Endodermal cell (in vitro differentiated cells): Measurements from ENCODE around the gene LONP2. TPM values are rescaled to one million over a fixed set of nuclear protein-coding genes. Genes with fewer than 3 reads are reported as not detected.

Experiments
- DNase-seq: peaks from one replicate; pipeline ENCODE4 v3.0.0-alpha.2; 2017
- H3K27ac ChIP-seq: 2 replicates; pipeline ENCODE4 v1.5.1; 2013; ENCODE audit warnings: mild to moderate bottlenecking, low read depth, low read length, moderate library complexity
- H3K27me3 ChIP-seq: 2 replicates; pipeline ENCODE4 v1.6.1; 2013; ENCODE audit warnings: mild to moderate bottlenecking, low read length, moderate library complexity; ENCODE audit not compliant: insufficient read depth, control insufficient read depth, poor library complexity, severe bottlenecking
- H3K36me3 ChIP-seq: 2 replicates; pipeline ENCODE4 v1.7.0; 2013; ENCODE audit warnings: mild to moderate bottlenecking, low read length, moderate library complexity; ENCODE audit not compliant: control insufficient read depth, insufficient read depth
- H3K4me1 ChIP-seq: one replicate; pipeline ENCODE4 v1.7.0; 2013; ENCODE audit warnings: low read length; ENCODE audit not compliant: control insufficient read depth, insufficient read depth
- H3K4me3 ChIP-seq: 2 replicates; pipeline ENCODE4 v1.5.1; 2013; ENCODE audit warnings: mild to moderate bottlenecking, low read length, moderate library complexity
- H3K9ac ChIP-seq: 2 replicates; pipeline ENCODE4 v1.6.1; 2013; ENCODE audit warnings: mild to moderate bottlenecking, low read length, moderate library complexity; ENCODE audit not compliant: poor library complexity, severe bottlenecking; ENCODE audit errors: extremely low read depth
- H3K9me3 ChIP-seq: 2 replicates; pipeline ENCODE4 v1.6.1; 2013; ENCODE audit warnings: mild to moderate bottlenecking, low read length, moderate library complexity; ENCODE audit not compliant: control insufficient read depth
- H3K27ac Mint-ChIP-seq: 2 replicates; pipeline ENCODE4 v1.8.0; 2020; ENCODE audit warnings: mixed read lengths
- H3K27me3 Mint-ChIP-seq: 2 replicates; pipeline ENCODE4 v1.8.0; 2021; ENCODE audit warnings: mild to moderate bottlenecking, mixed read lengths; ENCODE audit not compliant: insufficient read depth
- H3K36me3 Mint-ChIP-seq: 2 replicates; pipeline ENCODE4 v1.8.0; 2020; ENCODE audit warnings: low read depth, mixed read lengths
- H3K4me1 Mint-ChIP-seq: 2 replicates; pipeline ENCODE4 v1.8.0; 2020; ENCODE audit warnings: mixed read lengths
- H3K4me3 Mint-ChIP-seq: 2 replicates; pipeline ENCODE4 v1.8.0; 2020; ENCODE audit warnings: mild to moderate bottlenecking, moderate library complexity, mixed read lengths
- H3K9me3 Mint-ChIP-seq: 2 replicates; pipeline ENCODE4 v1.8.0; 2020; ENCODE audit warnings: mild to moderate bottlenecking, mixed read lengths
- WGBS, 2 experiments: methylation state at CpG; one replicate each; pipeline versions ENCODE4 v1.1.5 to v1.1.7; 2013; ENCODE audit warnings: missing lambda C conversion rate in 2 of 2, mixed read lengths in 1 of 2; ENCODE audit not compliant: insufficient coverage in 1 of 2, insufficient read length in 1 of 2; 5-methylcytosine and 5-hydroxymethylcytosine counted together
- total RNA-seq, 2 donors: library from RNA; stranded (reverse); fragmentation: NEBNext Ultra II Directional in 1 of 2; extraction: Animal tissue kit (Norgen Biotek cat#: 25700) in 1 of 2; gene quantifications; 2 replicates in 1 of 2; 3 replicates in 1 of 2; pipeline ENCODE4 v1.2.1, GENCODE V29; 2021
- TF ChIP-seq, protein P1 (sequence below): fragments of 200-600 bp; sonication (generic); conservative IDR thresholded peaks from 2 replicates; pipeline ENCODE4 v1.5.0; 2021; ENCODE audit warnings: antibody characterized with exemption, mild to moderate bottlenecking

LONP2 gene
- total RNA-seq, 2 donors from 2014 or later: 33.2 to 33.6 TPM

DNA sequence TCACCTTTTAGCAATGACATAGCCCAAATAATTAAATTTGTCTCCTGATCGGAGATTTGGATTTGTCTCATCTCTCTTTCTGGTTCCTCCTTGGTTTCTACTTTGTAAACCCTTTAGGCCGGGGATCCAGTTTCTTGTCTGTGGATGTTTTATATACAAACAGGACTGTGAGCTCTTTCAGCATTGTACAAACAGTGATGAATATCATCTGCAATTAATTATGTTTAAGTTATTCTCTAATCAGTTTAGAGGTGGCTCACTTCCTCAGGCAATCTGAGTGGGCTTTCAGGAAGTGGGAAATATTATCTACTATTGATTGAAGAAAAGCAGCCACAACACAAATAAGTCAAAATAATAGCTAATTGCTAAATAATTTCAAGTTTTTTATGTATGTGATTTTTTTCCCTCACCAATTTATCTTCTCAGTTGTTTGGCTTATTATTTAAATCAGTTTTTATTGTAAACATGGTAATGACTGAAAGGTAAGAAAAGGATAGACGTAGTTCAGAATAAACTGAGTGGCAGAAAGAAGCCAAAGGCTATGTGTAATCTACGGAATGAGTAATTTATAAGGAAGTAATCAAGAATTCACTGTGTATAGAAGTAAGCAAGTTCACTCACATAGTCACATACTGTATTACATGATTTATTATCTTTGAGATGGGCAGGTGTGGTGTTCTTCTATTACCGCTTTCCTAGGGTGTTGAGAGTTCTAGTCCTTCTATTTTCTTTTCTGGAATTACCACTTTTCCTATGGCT lies 6.6 kb downstream of the LONP2 start:
- Histone ChIP-seq H3K9ac (no peak overlapping the region), H3K4me3 (no peak overlapping the region), H3K9me3 (no peaks in the 10 kb centered on the region), H3K27ac (no peak overlapping the region), H3K27me3 (no peaks in the 10 kb centered on the region), H3K4me1 (no peaks in the 10 kb centered on the region), H3K36me3 (peaks cover 28% of the 10 kb centered on the region)
- H3K9me3 Mint-ChIP-seq: no peaks in the 10 kb centered on the region
- H3K27me3 Mint-ChIP-seq: no peaks in the 10 kb centered on the region
- peaks cover 18% of the 10 kb centered on the region for H3K36me3 Mint-ChIP-seq
- DNase-seq: no peak
- WGBS, 2 experiments: 96 to 100% methylated on average over 3 to 4 of the region's 5 CpGs
- TF ChIP-seq, protein P1, sequence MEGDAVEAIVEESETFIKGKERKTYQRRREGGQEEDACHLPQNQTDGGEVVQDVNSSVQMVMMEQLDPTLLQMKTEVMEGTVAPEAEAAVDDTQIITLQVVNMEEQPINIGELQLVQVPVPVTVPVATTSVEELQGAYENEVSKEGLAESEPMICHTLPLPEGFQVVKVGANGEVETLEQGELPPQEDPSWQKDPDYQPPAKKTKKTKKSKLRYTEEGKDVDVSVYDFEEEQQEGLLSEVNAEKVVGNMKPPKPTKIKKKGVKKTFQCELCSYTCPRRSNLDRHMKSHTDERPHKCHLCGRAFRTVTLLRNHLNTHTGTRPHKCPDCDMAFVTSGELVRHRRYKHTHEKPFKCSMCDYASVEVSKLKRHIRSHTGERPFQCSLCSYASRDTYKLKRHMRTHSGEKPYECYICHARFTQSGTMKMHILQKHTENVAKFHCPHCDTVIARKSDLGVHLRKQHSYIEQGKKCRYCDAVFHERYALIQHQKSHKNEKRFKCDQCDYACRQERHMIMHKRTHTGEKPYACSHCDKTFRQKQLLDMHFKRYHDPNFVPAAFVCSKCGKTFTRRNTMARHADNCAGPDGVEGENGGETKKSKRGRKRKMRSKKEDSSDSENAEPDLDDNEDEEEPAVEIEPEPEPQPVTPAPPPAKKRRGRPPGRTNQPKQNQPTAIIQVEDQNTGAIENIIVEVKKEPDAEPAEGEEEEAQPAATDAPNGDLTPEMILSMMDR: no peak
- H3K4me3 Mint-ChIP-seq: no peak overlapping the region
- H3K27ac Mint-ChIP-seq: no peak overlapping the region
- H3K4me1 Mint-ChIP-seq: peaks cover 14% of the 10 kb centered on the region

DNA sequence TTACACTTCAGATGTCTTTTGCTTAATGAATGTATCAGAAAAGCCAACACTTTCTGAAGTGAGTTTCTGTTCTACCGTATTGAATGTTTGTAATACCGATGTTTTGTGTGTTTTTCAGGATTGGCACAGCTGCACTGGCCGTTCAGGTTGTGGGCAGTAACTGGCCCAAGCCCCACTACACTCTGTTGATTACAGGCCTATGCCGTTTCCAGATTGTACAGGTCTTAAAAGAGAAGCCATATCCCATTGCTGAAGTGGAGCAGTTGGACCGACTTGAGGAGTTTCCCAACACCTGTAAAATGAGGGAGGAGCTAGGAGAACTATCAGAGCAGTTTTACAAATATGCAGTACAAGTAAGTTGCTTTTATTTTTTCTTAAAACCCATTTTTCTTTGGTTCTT lies 7.9 kb downstream of the LONP2 start:
- no peaks in the 10 kb centered on the region for H3K9me3 Mint-ChIP-seq
- Histone ChIP-seq H3K36me3 (peaks cover 33% of the 10 kb centered on the region), H3K27ac (no peak overlapping the region), H3K9me3 (no peaks in the 10 kb centered on the region), H3K4me1 (no peaks in the 10 kb centered on the region), H3K4me3 (no peak overlapping the region), H3K27me3 (no peaks in the 10 kb centered on the region), H3K9ac (no peak overlapping the region)
- 97 to 100% methylated on average over 5 of the region's 5 CpGs for WGBS, 2 experiments
- H3K4me3 Mint-ChIP-seq: no peak overlapping the region
- no peak overlapping the region for H3K27ac Mint-ChIP-seq
- TF ChIP-seq, protein P1: no peak
- H3K27me3 Mint-ChIP-seq: no peaks in the 10 kb centered on the region
- peaks cover 8% of the 10 kb centered on the region for H3K4me1 Mint-ChIP-seq
- H3K36me3 Mint-ChIP-seq: peaks cover 18% of the 10 kb centered on the region
- no peak for DNase-seq

DNA sequence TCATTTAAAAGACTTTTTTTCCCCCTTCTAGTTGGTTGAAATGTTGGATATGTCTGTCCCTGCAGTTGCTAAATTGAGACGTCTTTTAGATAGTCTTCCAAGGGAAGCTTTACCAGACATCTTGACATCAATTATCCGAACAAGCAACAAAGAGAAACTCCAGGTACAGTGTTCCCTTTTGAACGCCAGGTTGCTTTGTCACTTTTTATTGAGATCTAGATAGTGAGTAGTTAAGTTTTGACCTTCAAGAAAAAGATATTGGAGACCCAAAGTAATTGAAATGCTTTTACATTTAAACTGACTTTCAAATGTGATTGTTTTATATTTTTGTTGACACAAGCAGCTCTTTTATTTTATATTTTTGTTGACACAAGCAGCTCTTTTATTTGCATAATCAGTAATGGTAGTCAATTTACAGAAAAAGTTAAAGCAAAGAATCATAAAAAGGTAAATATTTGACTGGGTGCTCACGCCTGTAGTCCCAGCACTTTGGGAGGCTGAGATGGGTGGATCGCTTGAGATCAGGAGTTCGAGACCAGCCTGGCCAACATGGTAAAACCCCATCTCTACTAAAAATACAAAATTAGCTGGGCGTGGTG lies 12.6 kb downstream of the LONP2 start:
- no peaks in the 10 kb centered on the region for H3K4me1 Mint-ChIP-seq
- 87 to 96% methylated on average over 5 to 7 of the region's 7 CpGs for WGBS, 2 experiments
- peaks cover 44% of the 10 kb centered on the region for H3K36me3 Mint-ChIP-seq
- no peak overlapping the region for H3K27ac ChIP-seq
- TF ChIP-seq, protein P1: no peak
- H3K4me1 ChIP-seq: no peaks in the 10 kb centered on the region
- no peak overlapping the region for H3K4me3 Mint-ChIP-seq
- H3K27me3 Mint-ChIP-seq: no peaks in the 10 kb centered on the region
- no peaks in the 10 kb centered on the region for H3K27me3 ChIP-seq
- H3K9me3 ChIP-seq: no peaks in the 10 kb centered on the region
- no peaks in the 10 kb centered on the region for H3K9me3 Mint-ChIP-seq
- no peak for DNase-seq
- peaks cover 73% of the 10 kb centered on the region for H3K36me3 ChIP-seq
- H3K9ac ChIP-seq: no peak overlapping the region
- no peak overlapping the region for H3K27ac Mint-ChIP-seq
- H3K4me3 ChIP-seq: no peak overlapping the region
